PFSK-1 (cell line): ENCODE results near the gene NRAP.

Experiments used
- FOXP2 ChIP-seq: optimal IDR thresholded peaks from 2 replicates; pipeline ENCODE3; 2011; ENCODE audit warnings: borderline replicate concordance, control low read depth, inconsistent platforms; ENCODE audit not compliant: insufficient read depth; ENCODE audit errors: extremely low read length, extremely low read depth
- POLR2AphosphoS5 ChIP-seq: IDR thresholded peaks from 2 replicates; pipeline ENCODE4 v1.6.1; 2012; ENCODE audit warnings: low read depth, mild to moderate bottlenecking, control low read depth, low read length, moderate library complexity
- SIN3A ChIP-seq: IDR thresholded peaks from 2 replicates; pipeline ENCODE4 v1.6.1; 2012; ENCODE audit warnings: mild to moderate bottlenecking, low read length, moderate library complexity, borderline replicate concordance; ENCODE audit not compliant: insufficient read depth
- TAF1 ChIP-seq: IDR thresholded peaks from 2 replicates; pipeline ENCODE4 v1.6.1; 2012; ENCODE audit warnings: low read length, control low read depth, borderline replicate concordance; ENCODE audit not compliant: insufficient read depth
- TF ChIP-seq, protein P1 (sequence below), 2 experiments: IDR thresholded peaks; 2 replicates each; pipeline versions ENCODE4 v1.6.1 to v1.8.0; 2011 to 2012; ENCODE audit warnings: low read depth in 2 of 2, low read length in 2 of 2, control low read depth in 1 of 2, inconsistent platforms in 1 of 2, mild to moderate bottlenecking in 1 of 2, moderate library complexity in 1 of 2; ENCODE audit not compliant: insufficient read depth in 1 of 2

DNA sequence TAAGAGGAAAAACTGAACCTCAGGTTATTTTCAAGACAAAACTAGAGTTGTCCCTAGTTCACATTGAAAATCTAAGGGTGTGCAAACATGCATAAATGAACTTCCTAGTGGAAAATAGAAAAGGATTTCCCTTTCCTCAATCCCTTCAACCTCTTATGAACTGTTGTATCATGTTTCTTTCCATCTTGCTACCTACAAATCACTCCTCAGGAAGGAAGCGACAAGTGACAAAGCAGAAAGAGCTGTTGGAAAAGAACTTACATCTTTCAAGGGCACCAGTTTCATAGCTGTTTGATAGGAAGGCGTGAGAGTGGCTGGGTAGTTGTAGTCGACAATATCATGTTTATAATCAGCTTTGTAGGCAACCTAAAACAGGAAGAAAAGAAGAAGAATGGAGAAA is 23.9 kb downstream of the NRAP start:
- TF ChIP-seq TAF1 (no peak), POLR2AphosphoS5 (no peak), SIN3A (no peak), FOXP2 (no peak)
- TF ChIP-seq, protein P1, sequence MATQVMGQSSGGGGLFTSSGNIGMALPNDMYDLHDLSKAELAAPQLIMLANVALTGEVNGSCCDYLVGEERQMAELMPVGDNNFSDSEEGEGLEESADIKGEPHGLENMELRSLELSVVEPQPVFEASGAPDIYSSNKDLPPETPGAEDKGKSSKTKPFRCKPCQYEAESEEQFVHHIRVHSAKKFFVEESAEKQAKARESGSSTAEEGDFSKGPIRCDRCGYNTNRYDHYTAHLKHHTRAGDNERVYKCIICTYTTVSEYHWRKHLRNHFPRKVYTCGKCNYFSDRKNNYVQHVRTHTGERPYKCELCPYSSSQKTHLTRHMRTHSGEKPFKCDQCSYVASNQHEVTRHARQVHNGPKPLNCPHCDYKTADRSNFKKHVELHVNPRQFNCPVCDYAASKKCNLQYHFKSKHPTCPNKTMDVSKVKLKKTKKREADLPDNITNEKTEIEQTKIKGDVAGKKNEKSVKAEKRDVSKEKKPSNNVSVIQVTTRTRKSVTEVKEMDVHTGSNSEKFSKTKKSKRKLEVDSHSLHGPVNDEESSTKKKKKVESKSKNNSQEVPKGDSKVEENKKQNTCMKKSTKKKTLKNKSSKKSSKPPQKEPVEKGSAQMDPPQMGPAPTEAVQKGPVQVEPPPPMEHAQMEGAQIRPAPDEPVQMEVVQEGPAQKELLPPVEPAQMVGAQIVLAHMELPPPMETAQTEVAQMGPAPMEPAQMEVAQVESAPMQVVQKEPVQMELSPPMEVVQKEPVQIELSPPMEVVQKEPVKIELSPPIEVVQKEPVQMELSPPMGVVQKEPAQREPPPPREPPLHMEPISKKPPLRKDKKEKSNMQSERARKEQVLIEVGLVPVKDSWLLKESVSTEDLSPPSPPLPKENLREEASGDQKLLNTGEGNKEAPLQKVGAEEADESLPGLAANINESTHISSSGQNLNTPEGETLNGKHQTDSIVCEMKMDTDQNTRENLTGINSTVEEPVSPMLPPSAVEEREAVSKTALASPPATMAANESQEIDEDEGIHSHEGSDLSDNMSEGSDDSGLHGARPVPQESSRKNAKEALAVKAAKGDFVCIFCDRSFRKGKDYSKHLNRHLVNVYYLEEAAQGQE (IDR thresholded peaks at IDR 0.05; ENCODE audit: insufficient read depth in 1 of 2, low read depth in 2 of 2, low read length in 2 of 2), result no peak
